Tibial artery (tissue), 4 donors: ENCODE results near the gene FLCN.

Experiments
- DNase-seq, 2 donors: peaks; one replicate each; pipeline ENCODE4 v3.0.0-alpha.2; 2019
- H3K27ac ChIP-seq, 2 donors: fragments of 200-600 bp; sonication (generic) in 1 of 2; 1 replicate in 1 of 2; 2 replicates in 1 of 2; pipeline ENCODE4 v1.5.1; 2018 to 2019; ENCODE audit warnings: mild to moderate bottlenecking in 1 of 2
- H3K27me3 ChIP-seq, 2 donors: fragments of 200-600 bp; sonication (generic) in 1 of 2; one replicate each; pipeline versions ENCODE4 v1.5.1 to v1.6.0; 2016 to 2019
- H3K36me3 ChIP-seq, 3 donors: fragments of 200-600 bp; sonication (generic) in 2 of 3; one replicate each; pipeline ENCODE4 v1.5.1; 2016 to 2019; ENCODE audit warnings: mild to moderate bottlenecking in 2 of 3
- H3K4me1 ChIP-seq, 4 donors: fragments of 200-600 bp; sonication (generic) in 2 of 4; 1 replicate in 3 of 4; 2 replicates in 1 of 4; pipeline ENCODE4 v1.5.1; 2016 to 2019
- H3K4me3 ChIP-seq, 2 donors: fragments of 200-600 bp; sonication (generic) in 1 of 2; 1 replicate in 1 of 2; 2 replicates in 1 of 2; pipeline ENCODE4 v1.5.1; 2018 to 2019; ENCODE audit warnings: mild to moderate bottlenecking in 2 of 2
- H3K9me3 ChIP-seq, 3 donors: fragments of 200-600 bp; sonication (generic) in 1 of 3; one replicate each; pipeline ENCODE4 v1.5.1; 2016 to 2019
- CTCF ChIP-seq, 2 experiments: fragments of 200-600 bp in 1 of 2; fragments of 450-650 bp in 1 of 2; IDR thresholded peaks; one replicate each; pipeline ENCODE4 v1.5.1; 2017 to 2019; ENCODE audit warnings: antibody characterized with exemption in 2 of 2, mild to moderate bottlenecking in 1 of 2, moderate library complexity in 1 of 2
- intact Hi-C: fragments of 100-400 bp; cut with DNase I; formaldehyde crosslinking; loops from one replicate; pipeline ENCODE4 v1.15.0; 2023; ENCODE audit warnings: low total_unique reads

Gene FLCN

GRCh38 chr17:17275971-17276370 is 39.0 kb upstream of the FLCN start:
- DNase-seq, result no peak
- Histone ChIP-seq H3K27me3 (no peaks in the 10 kb centered on the region), H3K4me1 (peaks cover 0 to 34% (median 19%) of the 10 kb centered on the region in 4 donors), H3K9me3 (no peaks in the 10 kb centered on the region), H3K4me3 (no peak overlapping the region), H3K36me3 (peaks cover 16 to 37% (median 34%) of the 10 kb centered on the region in 3 donors), H3K27ac (no peak overlapping the region)
- no peak for TF ChIP-seq CTCF (IDR thresholded peaks at IDR 0.05)
- intact Hi-C loops, result no loop called here

GRCh38 chr17:17269926-17270773 is 33.2 kb upstream of the FLCN start:
- Histone ChIP-seq H3K27me3 (no peaks in the 10 kb centered on the region), H3K9me3 (no peaks in the 10 kb centered on the region), H3K36me3 (peaks cover 71 to 86% (median 85%) of the 10 kb centered on the region in 3 donors), H3K27ac (no peak overlapping the region), H3K4me1 (no peaks in the 10 kb centered on the region), H3K4me3 (no peak overlapping the region)
- DNase-seq, result no peak
- intact Hi-C loops, result no loop called here
- TF ChIP-seq CTCF (IDR thresholded peaks at IDR 0.05), result no peak

- no peaks in the 10 kb centered on the region for H3K4me1 ChIP-seq
- no peak for TF ChIP-seq CTCF (IDR thresholded peaks at IDR 0.05)
- intact Hi-C loops, result no loop called here
- no peak for DNase-seq
- no peaks in the 10 kb centered on the region for H3K27me3 ChIP-seq
- H3K9me3 ChIP-seq, result no peaks in the 10 kb centered on the region
- H3K36me3 ChIP-seq, result peaks cover 85 to 96% (median 89%) of the 10 kb centered on the region in 3 donors
- H3K27ac ChIP-seq, result no peak overlapping the region
- no peak overlapping the region for H3K4me3 ChIP-seq
Measured at GRCh38 chr17:17264430-17264829, 27.5 kb upstream of the FLCN start.

GRCh38 chr17:17258998-17259397 is 22.0 kb upstream of the FLCN start:
- Histone ChIP-seq H3K27me3 (no peaks in the 10 kb centered on the region), H3K36me3 (peaks cover 76 to 95% (median 91%) of the 10 kb centered on the region in 3 donors), H3K9me3 (no peaks in the 10 kb centered on the region), H3K4me3 (no peak overlapping the region), H3K27ac (no peak overlapping the region), H3K4me1 (no peaks in the 10 kb centered on the region)
- intact Hi-C loops, result no loop called here
- DNase-seq, result no peak
- no peak for TF ChIP-seq CTCF (IDR thresholded peaks at IDR 0.05)

- H3K27ac ChIP-seq, result no peak overlapping the region
- no peaks in the 10 kb centered on the region for H3K4me1 ChIP-seq
- no peak overlapping the region for H3K4me3 ChIP-seq
- no peaks in the 10 kb centered on the region for H3K27me3 ChIP-seq
- no peak for TF ChIP-seq CTCF (IDR thresholded peaks at IDR 0.05)
- peaks cover 78 to 96% (median 94%) of the 10 kb centered on the region in 3 donors for H3K36me3 ChIP-seq
- intact Hi-C loops, result no loop called here
- DNase-seq, result no peak
- no peaks in the 10 kb centered on the region for H3K9me3 ChIP-seq
Measured at GRCh38 chr17:17258011-17258410, 21.0 kb upstream of the FLCN start.
